Skeletal muscle tissue (tissue), 4 donors: ENCODE measurements around the gene ZBTB12. TPM values are rescaled to one million over a fixed set of nuclear protein-coding genes. Genes with fewer than 3 reads are reported as not detected.
A peak's percentile ranks its signal among the peaks of the same experiment; 100 is the strongest.
"Not testable (repeated sequence)": the region's sequence is repeated elsewhere in the genome, so short reads cannot be mapped to it uniquely, and the experiment has no call there.

ENCODE experiments used
- H3K27ac ChIP-seq: one replicate; pipeline ENCODE4 v1.7.0; 2013; ENCODE audit warnings: mild to moderate bottlenecking, low read depth, low read length, inconsistent platforms
- H3K27me3 ChIP-seq, 3 donors: one replicate each; pipeline ENCODE4 v1.7.0; 2013; ENCODE audit warnings: low read length in 3 of 3; ENCODE audit not compliant: control insufficient read depth in 3 of 3, insufficient read depth in 3 of 3
- H3K36me3 ChIP-seq, 3 donors: one replicate each; pipeline ENCODE4 v1.7.0; 2013; ENCODE audit warnings: low read length in 3 of 3; ENCODE audit not compliant: control insufficient read depth in 3 of 3, insufficient read depth in 3 of 3
- H3K4me1 ChIP-seq, 3 donors: one replicate each; pipeline ENCODE4 v1.7.0; 2013; ENCODE audit warnings: low read length in 3 of 3, mild to moderate bottlenecking in 3 of 3; ENCODE audit not compliant: control insufficient read depth in 3 of 3, insufficient read depth in 3 of 3
- H3K4me3 ChIP-seq, 3 donors: one replicate each; pipeline ENCODE4 v1.7.0; 2013; ENCODE audit warnings: low read length in 3 of 3
- H3K9ac ChIP-seq, 3 donors: one replicate each; pipeline ENCODE4 v1.7.0; 2013; ENCODE audit warnings: low read length in 3 of 3, mild to moderate bottlenecking in 3 of 3, moderate library complexity in 2 of 3, low read depth in 1 of 3
- H3K9me3 ChIP-seq, 3 donors: one replicate each; pipeline ENCODE4 v1.7.0; 2013; ENCODE audit warnings: low read length in 3 of 3; ENCODE audit not compliant: control insufficient read depth in 3 of 3
- total RNA-seq: library from RNA; depleted of rRNA; stranded (reverse); fragments of >200 nt; gene quantifications from one replicate; pipeline ENCODE4 v1.2.3, GENCODE V29; 2014
- donor health status: Osteomylitis.

ZBTB12 gene
- total RNA-seq, 1 donor from 2014 or later, result 6.3 TPM

DNA sequence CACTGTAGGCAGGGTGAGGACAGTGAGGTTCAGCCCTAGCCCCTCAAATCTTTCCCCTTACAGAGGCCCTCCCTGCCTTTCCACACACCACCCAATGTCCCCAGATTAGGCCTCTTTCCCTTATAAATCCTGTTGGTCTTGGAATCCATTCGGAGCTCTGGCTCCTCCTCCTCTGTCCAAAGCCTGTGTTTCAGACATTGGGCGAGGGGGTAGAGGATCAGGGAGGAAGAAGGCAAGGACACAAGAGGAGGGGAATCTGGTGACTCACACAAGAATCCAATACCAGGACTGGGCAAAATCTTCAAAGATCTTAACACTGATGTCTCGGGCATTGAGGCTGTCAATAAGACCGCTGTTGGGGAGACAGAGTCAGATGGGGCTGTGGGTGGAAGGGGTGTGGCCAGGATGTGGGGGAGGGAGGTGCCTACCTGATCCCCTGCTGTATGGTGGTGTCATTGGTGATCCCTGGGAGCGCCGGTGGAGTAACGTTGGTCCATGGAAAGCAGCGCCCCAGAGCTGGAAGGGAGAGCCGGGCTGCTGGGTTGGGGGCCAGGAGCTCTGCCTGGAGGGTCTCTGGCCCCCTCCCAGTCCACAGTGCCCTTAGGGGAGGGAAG lies 30.7 kb downstream of the ZBTB12 start:
- Histone ChIP-seq H3K9ac (no peak overlapping the region), H3K9me3 (no peaks in the 10 kb centered on the region)

DNA sequence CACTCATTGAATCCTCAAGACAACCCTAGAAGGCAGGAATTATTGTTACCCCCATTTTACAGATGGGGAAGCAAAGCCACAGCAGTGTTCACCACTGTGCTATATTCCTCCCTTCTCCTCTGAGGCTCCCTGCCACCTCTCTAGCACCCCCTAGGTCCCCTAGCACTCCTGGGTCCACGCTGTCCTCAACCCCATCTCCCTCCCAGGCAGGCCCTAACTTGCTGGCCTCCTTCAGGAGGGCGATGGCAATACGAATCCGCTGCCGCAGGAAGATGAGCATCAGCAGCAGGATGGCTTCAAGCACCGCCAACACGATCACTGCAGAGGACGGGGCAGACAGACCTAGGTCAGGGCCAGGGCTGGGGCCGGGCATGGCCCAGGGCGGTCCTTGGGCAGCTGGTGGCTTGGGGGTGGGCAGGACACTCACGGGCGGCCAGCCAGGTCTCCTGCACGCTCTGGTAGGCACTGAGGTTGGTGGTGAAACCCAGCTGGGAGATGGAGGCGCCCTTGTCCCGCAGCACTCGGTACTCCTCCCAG lies 31.4 kb downstream of the ZBTB12 start:
- Histone ChIP-seq H3K27me3 (peaks cover 0 to 5% (median 0%) of the 10 kb centered on the region in 3 donors), H3K27ac (no peak overlapping the region), H3K4me1 (no peaks in the 10 kb centered on the region), H3K4me3 (no peak overlapping the region), H3K9me3 (no peaks in the 10 kb centered on the region), H3K36me3 (no peaks in the 10 kb centered on the region), H3K9ac (no peak overlapping the region)

More for the DNA sequence above, 30.7 kb downstream of the ZBTB12 start:
- no peak overlapping the region for H3K4me3 ChIP-seq
- no peaks in the 10 kb centered on the region for H3K36me3 ChIP-seq
- H3K27ac ChIP-seq, result no peak overlapping the region
- peaks cover 0 to 5% (median 0%) of the 10 kb centered on the region in 3 donors for H3K27me3 ChIP-seq
- H3K4me1 ChIP-seq, result no peaks in the 10 kb centered on the region

DNA sequence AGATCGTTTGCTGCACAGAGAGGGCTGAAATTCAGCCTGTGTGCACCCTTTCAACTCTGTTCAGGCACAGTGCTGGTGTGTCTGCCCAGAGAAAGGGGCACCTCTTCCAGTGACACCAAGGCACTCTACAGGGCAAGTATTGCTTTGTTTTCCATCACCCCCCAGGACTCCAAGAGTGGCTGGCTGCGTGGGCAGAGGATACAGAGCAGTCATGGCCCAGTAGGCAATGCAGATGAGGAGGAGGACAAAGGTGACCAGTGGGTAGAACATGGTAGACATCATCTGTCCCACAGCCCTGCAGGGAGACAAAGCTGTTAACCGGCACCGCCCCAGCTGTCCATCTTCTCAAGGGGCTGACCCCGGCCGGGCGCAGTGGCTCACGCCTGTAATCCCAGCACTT lies 32.5 kb downstream of the ZBTB12 start:
- Histone ChIP-seq H3K4me1 (peaks cover under 1 to 2% (median 2%) of the 10 kb centered on the region in 3 donors), H3K9me3 (no peaks in the 10 kb centered on the region), H3K27me3 (peaks cover 0 to 5% (median 0%) of the 10 kb centered on the region in 3 donors), H3K36me3 (no peaks in the 10 kb centered on the region), H3K4me3 (no peak overlapping the region), H3K9ac (peak overlapping the region in 1 of 3 donors; percentile 33), H3K27ac (no peak overlapping the region)

DNA sequence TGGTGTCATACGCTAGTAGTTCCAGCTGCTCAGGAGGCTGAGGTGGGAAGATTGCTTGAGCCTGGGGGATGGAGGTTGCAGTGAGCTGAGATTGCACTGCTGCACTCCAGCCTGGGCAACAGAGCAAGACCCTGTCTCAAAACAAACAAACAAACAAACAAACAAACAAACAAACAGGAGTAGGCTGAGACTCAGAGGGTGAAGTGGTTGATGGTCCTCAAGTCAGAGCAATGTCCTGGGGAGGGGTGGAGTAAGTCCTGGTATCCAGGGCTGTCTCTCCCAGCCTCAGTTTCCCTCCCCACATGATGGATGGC lies 33.3 kb downstream of the ZBTB12 start:
- not testable (repeated sequence) for H3K36me3 ChIP-seq, H3K4me1 ChIP-seq, H3K4me3 ChIP-seq, H3K9ac ChIP-seq, H3K9me3 ChIP-seq, H3K27ac ChIP-seq, H3K27me3 ChIP-seq

DNA sequence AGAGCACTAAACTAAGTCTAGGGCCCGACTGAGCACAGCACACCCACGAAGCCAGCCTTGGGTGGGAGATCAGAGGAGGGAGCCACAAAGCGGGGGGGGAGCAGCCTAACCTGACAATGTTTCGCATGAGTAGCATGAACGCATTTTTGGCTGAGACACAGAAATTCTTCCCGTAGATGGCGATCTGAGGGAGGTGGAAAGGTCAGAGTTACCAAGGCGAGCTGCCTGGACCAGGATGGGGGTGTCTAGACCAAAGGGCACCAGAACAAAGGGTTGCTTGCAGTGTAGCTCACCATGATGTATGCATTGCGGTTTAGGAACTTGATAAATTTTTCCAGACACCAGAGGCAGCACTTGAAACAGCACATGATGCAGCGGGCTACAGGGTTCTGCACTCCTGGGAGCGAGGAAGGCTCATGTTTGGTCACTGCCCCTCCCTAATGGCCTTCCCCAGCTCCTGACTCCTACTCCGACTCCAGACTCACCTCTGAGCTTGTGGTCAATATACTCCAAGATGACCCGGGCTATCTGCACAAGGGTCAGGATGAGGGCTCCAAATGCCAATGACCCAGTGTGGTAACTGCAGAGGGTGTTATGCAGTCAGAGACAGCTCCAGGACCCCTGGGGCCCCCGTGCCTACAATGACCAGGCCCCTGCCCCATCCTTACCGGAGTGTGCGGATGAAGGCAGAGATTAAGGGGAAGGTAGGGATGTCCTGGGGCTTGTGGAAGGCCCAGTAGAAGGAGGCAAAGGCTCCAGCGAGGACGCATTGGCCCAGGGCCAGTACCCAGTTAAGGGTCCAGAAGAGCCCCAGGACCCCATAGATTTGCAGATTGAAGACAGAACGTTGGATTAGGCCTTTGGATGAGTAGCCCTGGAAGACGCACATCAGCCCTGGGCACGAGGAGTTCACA lies 36.4 kb downstream of the ZBTB12 start:
- Histone ChIP-seq H3K4me3 (no peak overlapping the region), H3K27ac (no peak overlapping the region), H3K9me3 (no peaks in the 10 kb centered on the region), H3K9ac (no peak overlapping the region), H3K27me3 (peaks cover 0 to 5% (median 0%) of the 10 kb centered on the region in 3 donors), H3K4me1 (peaks cover 20 to 26% (median 21%) of the 10 kb centered on the region in 3 donors), H3K36me3 (peaks cover 4 to 7% (median 4%) of the 10 kb centered on the region in 3 donors)

DNA sequence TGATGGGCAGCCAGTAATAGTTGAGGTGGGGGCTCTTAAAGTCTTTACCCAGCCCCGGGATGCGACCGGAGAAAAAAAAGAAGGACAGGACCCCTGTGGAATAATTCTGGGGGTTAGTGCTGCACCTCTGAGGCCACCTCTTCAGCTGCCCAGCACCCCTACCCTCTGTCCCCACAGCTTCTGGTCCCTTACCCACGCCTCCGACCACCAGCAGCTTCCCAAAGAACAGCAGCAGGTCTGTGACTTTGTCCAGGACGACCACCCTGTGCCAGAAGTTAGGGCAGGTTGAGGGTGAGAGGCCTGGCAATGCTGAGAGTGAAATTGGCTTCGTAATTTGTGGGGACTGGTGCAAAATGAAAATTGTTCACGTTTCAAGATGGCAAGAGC lies 37.1 kb downstream of the ZBTB12 start:
- Histone ChIP-seq H3K27ac (no peak overlapping the region), H3K27me3 (peaks cover 0 to 3% (median 0%) of the 10 kb centered on the region in 3 donors), H3K4me1 (peaks cover 21 to 26% (median 22%) of the 10 kb centered on the region in 3 donors), H3K9me3 (no peaks in the 10 kb centered on the region), H3K9ac (no peak overlapping the region), H3K36me3 (peaks cover 10 to 13% (median 11%) of the 10 kb centered on the region in 3 donors), H3K4me3 (no peak overlapping the region)

DNA sequence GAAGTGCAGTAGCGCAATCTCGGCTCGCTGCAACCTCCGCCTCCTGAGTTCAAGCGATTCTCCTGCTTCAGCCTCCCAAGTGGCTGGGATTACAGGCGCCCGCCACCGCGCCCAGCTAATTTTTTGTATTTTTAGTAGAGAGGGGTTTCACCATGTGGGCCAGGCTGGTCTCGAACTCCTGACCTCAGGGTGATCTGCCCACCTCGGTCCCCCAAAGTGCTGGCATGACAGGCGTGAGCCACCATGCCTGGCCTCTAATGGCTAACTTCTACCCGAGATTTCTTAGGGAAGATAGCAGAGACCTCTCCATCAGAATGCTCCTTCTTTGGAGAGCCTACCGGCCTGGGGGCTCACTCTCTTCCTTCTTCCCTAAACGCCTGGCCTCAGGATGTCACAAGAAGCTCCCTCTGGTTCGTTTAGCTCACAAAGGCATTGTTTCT lies 37.7 kb downstream of the ZBTB12 start:
- Histone ChIP-seq H3K4me1 (peaks cover 21 to 26% (median 22%) of the 10 kb centered on the region in 3 donors), H3K27ac (peak overlapping the region; percentile 82), H3K9ac (peak overlapping the region; percentile 65 to 72 (median 71)), H3K4me3 (peak overlapping the region; percentile 81 to 86 (median 86)), H3K36me3 (peaks cover 17 to 20% (median 17%) of the 10 kb centered on the region in 3 donors)
- H3K27me3 ChIP-seq, H3K9me3 ChIP-seq: not testable (repeated sequence)

DNA sequence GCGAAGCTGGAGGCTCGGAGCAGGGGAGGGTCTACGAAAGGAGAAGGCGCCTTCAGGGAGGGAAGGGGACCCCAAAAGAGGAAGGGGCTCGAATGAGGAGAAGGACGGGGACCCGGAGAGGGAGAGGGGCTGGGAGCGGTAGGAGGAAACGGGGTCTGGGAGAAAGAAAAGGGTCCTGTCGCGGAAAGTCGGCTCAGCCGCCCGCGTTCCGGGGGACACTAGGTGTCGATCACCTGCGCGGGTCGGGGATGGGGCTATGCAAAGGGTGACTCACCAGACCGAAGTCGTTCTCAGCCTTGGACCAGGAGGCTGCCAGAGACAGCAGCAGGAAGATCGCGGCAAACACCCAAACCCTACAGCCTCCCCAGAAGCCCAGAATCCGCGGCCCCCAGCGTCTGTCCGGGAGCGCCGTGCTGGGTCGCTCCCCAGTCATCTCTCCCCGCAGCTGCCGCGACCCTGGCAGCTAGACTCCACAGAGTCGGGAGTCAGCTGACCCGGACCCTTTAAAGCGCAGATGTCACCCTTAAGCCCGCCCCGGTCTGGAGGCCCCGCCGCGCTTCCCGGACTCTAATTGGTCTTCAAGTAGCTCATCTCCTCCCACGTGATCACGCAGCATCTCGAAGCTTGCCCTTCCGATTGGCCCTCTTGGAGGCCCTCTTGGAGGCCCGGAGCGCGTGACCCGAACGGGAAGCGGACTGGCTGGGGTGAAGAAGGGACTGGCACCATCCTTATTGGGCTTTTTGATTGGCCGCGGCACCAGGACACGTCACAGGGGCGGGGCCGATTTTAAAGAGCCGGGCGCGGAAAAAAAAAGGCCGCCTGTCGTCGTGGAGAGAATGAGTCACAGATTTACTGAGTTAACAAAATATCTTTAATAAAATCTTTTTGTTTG lies 39.3 kb downstream of the ZBTB12 start, which contains the start of gene NEU1:
TSS of gene NEU1 (minus strand) at position 478 of the 892 bp plus-strand sequence. CDS start at position 433, 45 bp downstream.
- H3K9me3 ChIP-seq, result no peaks in the 10 kb centered on the region
- peaks cover 21 to 28% (median 27%) of the 10 kb centered on the region in 3 donors for H3K36me3 ChIP-seq
- H3K4me3 ChIP-seq, result peak within 1 kb of the TSS; percentile 92 to 98 (median 98)
- H3K27ac ChIP-seq, result peak within 1 kb of the TSS; percentile 93
- no peaks in the 10 kb centered on the region for H3K27me3 ChIP-seq
- H3K4me1 ChIP-seq, result peaks cover 21 to 26% (median 22%) of the 10 kb centered on the region in 3 donors
- peak within 1 kb of the TSS; percentile 93 to 99 (median 94) for H3K9ac ChIP-seq

DNA sequence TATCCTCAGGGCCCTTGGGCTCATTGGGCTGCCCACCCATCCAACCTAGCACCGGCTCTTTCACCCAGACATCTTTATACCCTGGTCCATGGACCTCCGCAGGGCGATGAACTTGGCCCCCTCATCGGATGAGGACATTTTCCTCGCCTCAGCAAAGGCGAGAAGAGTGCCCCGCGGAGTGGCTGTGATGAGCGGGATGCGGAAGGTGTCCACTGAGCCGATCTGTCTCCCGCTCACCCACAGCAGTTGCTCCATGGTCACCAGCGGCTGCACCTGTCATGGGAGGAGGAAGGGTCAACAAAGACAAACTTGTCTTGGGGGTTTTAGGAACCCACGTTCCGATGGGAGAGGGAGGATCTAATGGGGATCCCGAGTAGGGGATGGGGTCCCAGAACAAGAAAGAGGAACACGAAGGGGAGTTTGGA lies 40.0 kb downstream of the ZBTB12 start:
- H3K27me3 ChIP-seq, result no peaks in the 10 kb centered on the region
- peak overlapping the region; percentile 93 to 99 (median 94) for H3K9ac ChIP-seq
- H3K9me3 ChIP-seq, result no peaks in the 10 kb centered on the region
- H3K27ac ChIP-seq, result peak overlapping the region; percentile 93
- H3K36me3 ChIP-seq, result peaks cover 24 to 34% (median 33%) of the 10 kb centered on the region in 3 donors
- H3K4me3 ChIP-seq, result peak overlapping the region; percentile 92 to 98 (median 98)
- H3K4me1 ChIP-seq, result peaks cover 21 to 26% (median 22%) of the 10 kb centered on the region in 3 donors
